ENCODE measurements around the gene ZBTB16. TPM values are rescaled to one million over a fixed set of nuclear protein-coding genes. Genes with fewer than 3 reads are reported as not detected.
A peak's percentile ranks its signal among the peaks of the same experiment; 100 is the strongest.

The ZBTB16 gene
- total and polyA plus RNA-seq, 4 donors: 8.9 to 140 (median 34.5) TPM

- peak overlapping the region; percentile 34 to 68 (median 65) for H3K4me3 ChIP-seq (ENCODE audit: low read depth in 1 of 3, low read length in 3 of 3)
- H3K27ac ChIP-seq (ENCODE audit: low read depth in 1 of 2, low read length in 2 of 2): peak overlapping the region; percentile 72 to 94
- H3K27me3 ChIP-seq (ENCODE audit: control insufficient read depth in 4 of 4, insufficient read depth in 4 of 4, low read length in 3 of 4): no peaks in the 10 kb centered on the region
- DNase-seq (ENCODE audit: low spot score): no peak
- peak overlapping the region; percentile 35 to 91 for H3K9ac ChIP-seq (ENCODE audit: low read depth in 1 of 2, low read length in 2 of 2)
- H3K4me1 ChIP-seq (ENCODE audit: control insufficient read depth in 4 of 4, insufficient read depth in 4 of 4, low read length in 3 of 4): peaks cover 9 to 23% (median 14%) of the 10 kb centered on the region in 4 donors
- no peaks in the 10 kb centered on the region for H3K36me3 ChIP-seq (ENCODE audit: control insufficient read depth in 4 of 4, insufficient read depth in 3 of 4, low read depth in 1 of 4, low read length in 3 of 4)
- TF ChIP-seq HNF4A (conservative IDR thresholded peaks at IDR 0.05) (no peak), YY1 (IDR thresholded peaks at IDR 0.05) (no peak), JUND (IDR thresholded peaks at IDR 0.05) (no peak), FOXA2 (IDR thresholded peaks at IDR 0.05) (no peak), HNF4G (IDR thresholded peaks at IDR 0.05) (no peak), ATF3 (IDR thresholded peaks at IDR 0.05) (no peak), RXRA (IDR thresholded peaks at IDR 0.05) (no peak), REST (IDR thresholded peaks at IDR 0.05) (no peak), RAD21 (IDR thresholded peaks at IDR 0.05) (no peak), TAF1 (conservative IDR thresholded peaks at IDR 0.05) (no peak), SP1 (IDR thresholded peaks at IDR 0.05) (no peak), CTCF (IDR thresholded peaks at IDR 0.05; ENCODE audit: low read depth, low read length, missing input control) (no peak), ZBTB33 (IDR thresholded peaks at IDR 0.05) (no peak), GABPA (IDR thresholded peaks at IDR 0.05 in 1 of 2, conservative IDR thresholded peaks at IDR 0.05 in 1 of 2) (no peak), EGR1 (IDR thresholded peaks at IDR 0.05; ENCODE audit: low read depth in 2 of 2) (no peak), NR2F2 (IDR thresholded peaks at IDR 0.05) (no peak), FOXA1 (IDR thresholded peaks at IDR 0.05) (no peak), MAX (IDR thresholded peaks at IDR 0.05) (no peak)
- H3K9me3 ChIP-seq (ENCODE audit: control insufficient read depth in 4 of 4, low read length in 3 of 4): no peaks in the 10 kb centered on the region
- WGBS: 32% methylated on average over 5 of the region's 5 CpGs
These were observed 231.9 kb downstream of the ZBTB16 start for GRCh38 chr11:114291381-114291780.

All from liver (tissue), 9 donors.